Muscle of arm (tissue), 12 donors: ENCODE data around the gene EXOC6B. TPM values are rescaled to one million over a fixed set of nuclear protein-coding genes. Genes with fewer than 3 reads are reported as not detected.
"Not testable (repeated sequence)": the region's sequence is repeated elsewhere in the genome, so short reads cannot be mapped to it uniquely, and the experiment has no call there.

Source experiments
- DNase-seq: peaks from one replicate; pipeline ENCODE4 v3.0.0-alpha.2; 2013
- polyA plus RNA-seq, 12 donors: library from polyadenylated mRNA; unstranded; fragments of 120-200 nt; gene quantifications; one replicate each; pipeline ENCODE4 v1.2.1, GENCODE V29; 2013; ENCODE audit not compliant: insufficient read length in 12 of 12

The EXOC6B gene
- polyA plus RNA-seq, 12 donors: 7.4 to 22.0 (median 12.3) TPM; not detected in 1

- no peak for DNase-seq
Observed at GRCh38 chr2:72619626-72620025, 206.2 kb downstream of the EXOC6B start.

- DNase-seq: no peak
Observed at GRCh38 chr2:72613931-72614330, 211.9 kb downstream of the EXOC6B start.

- no peak for DNase-seq
Observed at GRCh38 chr2:72612614-72613160, 213.1 kb downstream of the EXOC6B start.

GRCh38 chr2:72607189-72607588 lies 218.6 kb downstream of the EXOC6B start:
- DNase-seq: no peak

- no peak for DNase-seq
Observed at GRCh38 chr2:72605836-72606442, 219.9 kb downstream of the EXOC6B start.

- DNase-seq: no peak
Observed at GRCh38 chr2:72604468-72604867, 221.4 kb downstream of the EXOC6B start.

GRCh38 chr2:72603481-72603880 lies 222.4 kb downstream of the EXOC6B start:
- DNase-seq: no peak

GRCh38 chr2:72602711-72603110 lies 223.1 kb downstream of the EXOC6B start:
- DNase-seq: no peak

GRCh38 chr2:72602095-72602494 lies 223.7 kb downstream of the EXOC6B start:
- DNase-seq: no peak

- not testable (repeated sequence) for DNase-seq
Observed at GRCh38 chr2:72583836-72584235, 242.0 kb downstream of the EXOC6B start.

GRCh38 chr2:72583376-72583775 lies 242.5 kb downstream of the EXOC6B start:
- DNase-seq: no peak

GRCh38 chr2:72581560-72582181 lies 244.2 kb downstream of the EXOC6B start:
- DNase-seq: no peak

- peak; percentile 35 for DNase-seq
Observed at GRCh38 chr2:72579591-72580180, 246.1 kb downstream of the EXOC6B start.

- DNase-seq: no peak
Observed at GRCh38 chr2:72576861-72577260, 249.0 kb downstream of the EXOC6B start.

- no peak for DNase-seq
Observed at GRCh38 chr2:72576459-72576858, 249.4 kb downstream of the EXOC6B start.

GRCh38 chr2:72574886-72575285 lies 250.9 kb downstream of the EXOC6B start:
- DNase-seq: no peak

- no peak for DNase-seq
Observed at GRCh38 chr2:72573232-72573631, 252.6 kb downstream of the EXOC6B start.

- DNase-seq: no peak
Observed at GRCh38 chr2:72572501-72572900, 253.3 kb downstream of the EXOC6B start.

GRCh38 chr2:72570413-72570812 lies 255.4 kb downstream of the EXOC6B start:
- no peak for DNase-seq

- no peak for DNase-seq
Observed at GRCh38 chr2:72562451-72563153, 263.2 kb downstream of the EXOC6B start.

- DNase-seq: no peak
Observed at GRCh38 chr2:72561621-72562318, 264.1 kb downstream of the EXOC6B start.

GRCh38 chr2:72555943-72556342 lies 269.9 kb downstream of the EXOC6B start:
- no peak for DNase-seq
